Mesenchymal stem cell (in vitro differentiated cells and primary cell): ENCODE data around the gene BAIAP2.

Source experiments
- DNase-seq: peaks from one replicate; pipeline ENCODE4 v3.0.0-alpha.2; 2013
- H2AFZ ChIP-seq: one replicate; pipeline ENCODE4 v1.6.1; 2013; ENCODE audit warnings: low read depth, mild to moderate bottlenecking, control low read depth, inconsistent platforms, low read length, moderate library complexity
- H2AK5ac ChIP-seq: 2 replicates; pipeline ENCODE4 v1.6.1; 2013; ENCODE audit warnings: low read length, moderate library complexity, mild to moderate bottlenecking, inconsistent platforms; ENCODE audit not compliant: severe bottlenecking
- H2BK120ac ChIP-seq: one replicate; pipeline ENCODE4 v1.6.1; 2013; ENCODE audit warnings: low read depth, mild to moderate bottlenecking, inconsistent platforms, low read length, moderate library complexity
- H2BK12ac ChIP-seq, 2 experiments: one replicate each; pipeline ENCODE4 v1.6.1; 2013; ENCODE audit warnings: inconsistent platforms in 2 of 2, low read length in 2 of 2, mild to moderate bottlenecking in 2 of 2, moderate library complexity in 2 of 2, control low read depth in 1 of 2
- H2BK15ac ChIP-seq: one replicate; pipeline ENCODE4 v1.6.1; 2013; ENCODE audit warnings: mild to moderate bottlenecking, low read depth, inconsistent platforms; ENCODE audit not compliant: poor library complexity, severe bottlenecking
- H2BK5ac ChIP-seq: 2 replicates; pipeline ENCODE4 v1.6.1; 2013; ENCODE audit warnings: low read depth, mild to moderate bottlenecking, low read length, control low read depth, inconsistent platforms; ENCODE audit not compliant: poor library complexity, severe bottlenecking
- H3K14ac ChIP-seq, 2 experiments: one replicate each; pipeline ENCODE4 v1.6.1; 2013; ENCODE audit warnings: inconsistent platforms in 2 of 2, low read length in 2 of 2, control low read depth in 1 of 2, mild to moderate bottlenecking in 1 of 2, moderate library complexity in 1 of 2
- H3K18ac ChIP-seq, 2 experiments: one replicate each; pipeline ENCODE4 v1.6.1; 2013; ENCODE audit warnings: inconsistent platforms in 2 of 2, low read length in 2 of 2, control low read depth in 1 of 2, low read depth in 1 of 2, mild to moderate bottlenecking in 1 of 2
- H3K23ac ChIP-seq, 2 experiments: one replicate each; pipeline ENCODE4 v1.6.1; 2013; ENCODE audit warnings: inconsistent platforms in 2 of 2, low read length in 2 of 2, mild to moderate bottlenecking in 2 of 2, moderate library complexity in 2 of 2, control low read depth in 1 of 2
- H3K27ac ChIP-seq: 2 replicates; pipeline ENCODE4 v1.5.1; 2013; ENCODE audit warnings: mild to moderate bottlenecking, moderate library complexity, low read length, control low read depth, inconsistent platforms; ENCODE audit not compliant: poor library complexity, severe bottlenecking
- H3K27me3 ChIP-seq, 2 experiments: 2 replicates each; pipeline versions ENCODE4 v1.6.1 to v1.7.0; 2013; ENCODE audit warnings: low read length in 2 of 2, mild to moderate bottlenecking in 2 of 2, moderate library complexity in 2 of 2, control low read depth in 1 of 2, inconsistent platforms in 1 of 2; ENCODE audit not compliant: control insufficient read depth in 1 of 2, insufficient read depth in 1 of 2
- H3K36me3 ChIP-seq, 2 experiments: 2 replicates each; pipeline versions ENCODE4 v1.6.1 to v1.7.0; 2013; ENCODE audit warnings: low read length in 2 of 2, control low read depth in 1 of 2, inconsistent platforms in 1 of 2, low read depth in 1 of 2, mild to moderate bottlenecking in 1 of 2; ENCODE audit not compliant: insufficient read depth in 2 of 2, control insufficient read depth in 1 of 2
- H3K4ac ChIP-seq, 2 experiments: one replicate each; pipeline ENCODE4 v1.6.1; 2013; ENCODE audit warnings: inconsistent platforms in 2 of 2, low read length in 2 of 2, mild to moderate bottlenecking in 2 of 2, moderate library complexity in 2 of 2, control low read depth in 1 of 2, low read depth in 1 of 2
- H3K4me1 ChIP-seq: 2 replicates; pipeline ENCODE4 v1.6.1; 2013; ENCODE audit warnings: low read depth, low read length, control low read depth; ENCODE audit not compliant: control insufficient read depth, insufficient read depth
- H3K4me2 ChIP-seq: 2 replicates; pipeline ENCODE4 v1.6.1; 2013; ENCODE audit warnings: low read length, mild to moderate bottlenecking, inconsistent platforms; ENCODE audit not compliant: poor library complexity, severe bottlenecking
- H3K4me3 ChIP-seq, 2 experiments: 2 replicates each; pipeline versions ENCODE4 v1.5.1 to v1.7.0; 2013; ENCODE audit warnings: low read length in 2 of 2, mild to moderate bottlenecking in 2 of 2, control low read depth in 1 of 2, low read depth in 1 of 2; ENCODE audit not compliant: insufficient read depth in 1 of 2
- H3K79me1 ChIP-seq: replicated peaks from 2 replicates; pipeline ENCODE4 v1.6.1; 2013; ENCODE audit warnings: mild to moderate bottlenecking, control low read depth, low read length, inconsistent platforms; ENCODE audit not compliant: poor library complexity, severe bottlenecking
- H3K9ac ChIP-seq: 2 replicates; pipeline ENCODE4 v1.7.0; 2013; ENCODE audit warnings: mild to moderate bottlenecking, low read length, moderate library complexity
- H3K9me3 ChIP-seq: 2 replicates; pipeline ENCODE4 v1.7.0; 2013; ENCODE audit warnings: mild to moderate bottlenecking, low read length; ENCODE audit not compliant: control insufficient read depth
- H4K8ac ChIP-seq: one replicate; pipeline ENCODE4 v1.6.1; 2013; ENCODE audit warnings: inconsistent platforms, mild to moderate bottlenecking, low read length, moderate library complexity
- H4K91ac ChIP-seq: one replicate; pipeline ENCODE4 v1.6.1; 2013; ENCODE audit warnings: mild to moderate bottlenecking, low read length, inconsistent platforms
- WGBS: methylation state at CpG from one replicate; pipeline ENCODE4 v1.1.7; 2013; ENCODE audit warnings: mixed read lengths; 5-methylcytosine and 5-hydroxymethylcytosine counted together

Gene BAIAP2

DNA sequence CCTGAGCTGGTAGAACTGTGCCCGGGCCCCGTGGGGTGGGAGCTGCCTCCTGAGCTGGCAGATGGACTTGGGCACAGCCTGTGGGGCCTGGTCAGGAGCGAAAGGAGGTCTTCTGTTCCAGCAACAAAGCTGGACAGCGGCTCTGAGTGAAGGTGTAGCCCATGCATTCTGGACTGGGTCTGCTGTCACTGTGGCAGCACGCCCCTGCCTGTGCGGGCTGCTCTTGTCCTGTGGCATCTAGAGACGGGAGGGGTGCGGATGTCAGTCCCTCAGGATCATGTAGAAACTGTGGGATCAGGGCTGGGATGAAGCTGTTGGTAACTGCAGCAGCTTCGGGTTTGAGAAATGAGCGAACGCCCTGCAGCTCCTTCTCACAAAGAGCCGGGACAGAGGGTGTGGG is 19.4 kb downstream of the BAIAP2 start:
- no peak overlapping the region for H3K23ac ChIP-seq
- peaks cover 49% of the 10 kb centered on the region for H3K4me1 ChIP-seq
- no peak overlapping the region for H3K9ac ChIP-seq
- peak overlapping the region; percentile 7 for H4K91ac ChIP-seq
- no peaks in the 10 kb centered on the region for H3K9me3 ChIP-seq
- H3K27me3 ChIP-seq = no peaks in the 10 kb centered on the region
- H2BK5ac ChIP-seq = no peak overlapping the region
- H3K4me2 ChIP-seq = no peak overlapping the region
- no peak overlapping the region for H3K4me3 ChIP-seq
- H3K36me3 ChIP-seq = peaks cover 5 to 58% of the 10 kb centered on the region in 2 experiments
- H3K14ac ChIP-seq = no peak overlapping the region
- H3K4ac ChIP-seq = no peak overlapping the region
- H2AFZ ChIP-seq = no peak overlapping the region
- DNase-seq = no peak
- WGBS = 93% methylated on average over 12 of the region's 12 CpGs
- no peak overlapping the region for H2AK5ac ChIP-seq
- no peak overlapping the region for H2BK12ac ChIP-seq
- no peak overlapping the region for H4K8ac ChIP-seq
- H3K18ac ChIP-seq = no peak overlapping the region
- H3K27ac ChIP-seq = no peak overlapping the region
- H2BK120ac ChIP-seq = no peak overlapping the region
- peaks cover 24% of the 10 kb centered on the region for H3K79me1 ChIP-seq
- no peak overlapping the region for H2BK15ac ChIP-seq

DNA sequence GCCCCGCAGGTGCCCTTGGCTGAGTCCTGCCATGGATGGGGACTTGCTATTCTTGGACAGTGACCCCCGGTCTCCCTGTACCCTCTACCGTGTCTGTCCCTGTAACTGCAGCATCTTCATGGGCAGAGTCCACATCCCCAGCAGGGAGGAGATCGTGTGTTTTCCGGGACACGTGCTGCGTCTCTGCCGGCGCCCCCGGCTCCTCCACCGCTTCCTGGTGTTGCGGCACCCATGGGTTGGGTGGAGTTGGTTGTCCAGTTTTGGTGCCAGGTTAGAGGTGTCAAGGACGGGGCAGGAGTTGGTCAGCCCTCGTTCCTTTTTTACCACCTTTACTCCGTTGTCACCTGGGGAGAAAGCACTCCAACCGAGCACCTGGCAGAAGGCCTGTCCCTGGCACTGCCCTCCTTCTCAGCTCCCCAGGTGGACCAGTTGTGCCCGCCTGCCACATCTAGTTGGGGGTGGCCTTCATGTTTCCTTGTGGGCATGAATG is 20.0 kb downstream of the BAIAP2 start:
- Histone ChIP-seq H2AK5ac (no peak overlapping the region), H2BK15ac (no peak overlapping the region), H2BK12ac (no peak overlapping the region), H4K8ac (no peak overlapping the region), H3K79me1 (peaks cover 26% of the 10 kb centered on the region), H2BK120ac (no peak overlapping the region), H3K36me3 (peaks cover 5 to 64% of the 10 kb centered on the region in 2 experiments), H3K27ac (no peak overlapping the region), H2AFZ (no peak overlapping the region), H3K4ac (no peak overlapping the region), H3K4me1 (peaks cover 49% of the 10 kb centered on the region), H3K18ac (no peak overlapping the region), H3K9ac (no peak overlapping the region), H3K4me2 (no peak overlapping the region), H3K14ac (no peak overlapping the region), H3K9me3 (no peaks in the 10 kb centered on the region), H3K23ac (no peak overlapping the region), H2BK5ac (no peak overlapping the region), H3K27me3 (no peaks in the 10 kb centered on the region), H4K91ac (no peak overlapping the region), H3K4me3 (no peak overlapping the region)
- 98% methylated on average over 17 of the region's 17 CpGs for WGBS
- no peak for DNase-seq

- Histone ChIP-seq H3K9me3 (no peaks in the 10 kb centered on the region), H2BK5ac (no peak overlapping the region), H2AFZ (no peak overlapping the region), H3K27ac (no peak overlapping the region), H2BK120ac (no peak overlapping the region), H3K4me3 (no peak overlapping the region), H3K27me3 (no peaks in the 10 kb centered on the region), H2AK5ac (no peak overlapping the region), H3K4me1 (peaks cover 44% of the 10 kb centered on the region), H3K23ac (no peak overlapping the region), H4K91ac (no peak overlapping the region), H3K4ac (no peak overlapping the region), H3K18ac (no peak overlapping the region), H3K36me3 (peaks cover 5 to 67% of the 10 kb centered on the region in 2 experiments), H3K4me2 (no peak overlapping the region), H4K8ac (no peak overlapping the region), H3K79me1 (peaks cover 26% of the 10 kb centered on the region), H3K9ac (no peak overlapping the region), H3K14ac (no peak overlapping the region), H2BK15ac (no peak overlapping the region), H2BK12ac (no peak overlapping the region)
- no peak for DNase-seq
- 92% methylated on average over 19 of the region's 19 CpGs for WGBS
Observed at GRCh38 chr17:81056312-81056711, 21.4 kb downstream of the BAIAP2 start.

GRCh38 chr17:81057079-81057730 is 22.3 kb downstream of the BAIAP2 start:
- no peak overlapping the region for H3K23ac ChIP-seq
- no peak overlapping the region for H3K14ac ChIP-seq
- no peak overlapping the region for H3K4me3 ChIP-seq
- no peak overlapping the region for H2BK5ac ChIP-seq
- H3K4me1 ChIP-seq = peaks cover 36% of the 10 kb centered on the region
- H3K18ac ChIP-seq = peak overlapping the region; percentile 28 to 84
- peak overlapping the region; percentile 21 for H3K9ac ChIP-seq
- H3K79me1 ChIP-seq = peaks cover 26% of the 10 kb centered on the region
- H2AK5ac ChIP-seq = peak overlapping the region; percentile 29
- DNase-seq = peak; percentile 76
- H3K4ac ChIP-seq = peak overlapping the region in 1 of 2 experiments; percentile 28
- no peaks in the 10 kb centered on the region for H3K9me3 ChIP-seq
- no peak overlapping the region for H2AFZ ChIP-seq
- H4K8ac ChIP-seq = peak overlapping the region; percentile 80
- peak overlapping the region; percentile 61 for H2BK120ac ChIP-seq
- no peak overlapping the region for H2BK15ac ChIP-seq
- 41% methylated on average over 14 of the region's 14 CpGs for WGBS
- peaks cover 5 to 66% of the 10 kb centered on the region in 2 experiments for H3K36me3 ChIP-seq
- H3K27me3 ChIP-seq = no peaks in the 10 kb centered on the region
- H3K27ac ChIP-seq = peak overlapping the region; percentile 4
- H3K4me2 ChIP-seq = no peak overlapping the region
- no peak overlapping the region for H4K91ac ChIP-seq
- H2BK12ac ChIP-seq = no peak overlapping the region
